Neural cell (in vitro differentiated cells): ENCODE measurements around the gene CEBPZOS.

Source experiments
- EP300 ChIP-seq: fragments of 450-650 bp; conservative IDR thresholded peaks from 2 replicates; pipeline ENCODE4 v1.6.1; 2014; ENCODE audit warnings: antibody characterized with exemption, mild to moderate bottlenecking, moderate library complexity; ENCODE audit not compliant: poor library complexity, severe bottlenecking
- POLR2AphosphoS5 ChIP-seq: IDR thresholded peaks from 2 replicates; pipeline ENCODE4 v1.6.1; 2012
- TAF1 ChIP-seq: IDR thresholded peaks from 2 replicates; pipeline ENCODE4 v1.6.1; 2012; ENCODE audit warnings: low read depth
- TF ChIP-seq, protein P1 (sequence below): fragments of 450-650 bp; IDR thresholded peaks from 2 replicates; pipeline ENCODE4 v1.5.1; 2014; ENCODE audit warnings: antibody characterized with exemption, mild to moderate bottlenecking, moderate library complexity; ENCODE audit not compliant: poor library complexity, severe bottlenecking
- TF ChIP-seq, protein P2 (sequence below): IDR thresholded peaks from 2 replicates; pipeline ENCODE4 v1.6.1; 2012; ENCODE audit warnings: borderline replicate concordance

DNA sequence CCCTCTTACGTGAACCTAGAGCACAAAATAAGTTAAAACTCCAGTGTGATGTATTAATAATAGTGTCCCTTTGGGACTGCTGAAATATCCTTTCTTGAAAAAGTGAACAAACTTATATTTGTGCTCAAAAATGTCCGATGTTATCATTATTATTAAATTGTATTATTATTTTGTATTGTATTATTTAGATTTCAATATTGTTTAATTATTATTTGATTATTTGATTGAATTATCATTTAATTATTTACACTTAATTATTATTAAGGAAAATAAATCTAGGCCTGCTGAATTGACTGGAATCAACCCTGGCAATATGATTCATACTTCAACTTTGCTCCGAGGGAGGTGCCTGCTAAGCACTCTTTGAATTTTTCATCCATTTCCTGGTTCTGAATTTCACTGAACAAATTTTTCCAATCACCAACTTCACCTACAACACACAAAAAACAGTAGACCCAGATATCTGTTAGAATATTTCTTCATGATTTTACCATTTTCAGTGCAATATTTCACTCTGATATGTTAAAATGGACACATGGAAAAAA is 28.6 kb upstream of the CEBPZOS start:
- TF ChIP-seq POLR2AphosphoS5 = no peak
- TF ChIP-seq, protein P1, sequence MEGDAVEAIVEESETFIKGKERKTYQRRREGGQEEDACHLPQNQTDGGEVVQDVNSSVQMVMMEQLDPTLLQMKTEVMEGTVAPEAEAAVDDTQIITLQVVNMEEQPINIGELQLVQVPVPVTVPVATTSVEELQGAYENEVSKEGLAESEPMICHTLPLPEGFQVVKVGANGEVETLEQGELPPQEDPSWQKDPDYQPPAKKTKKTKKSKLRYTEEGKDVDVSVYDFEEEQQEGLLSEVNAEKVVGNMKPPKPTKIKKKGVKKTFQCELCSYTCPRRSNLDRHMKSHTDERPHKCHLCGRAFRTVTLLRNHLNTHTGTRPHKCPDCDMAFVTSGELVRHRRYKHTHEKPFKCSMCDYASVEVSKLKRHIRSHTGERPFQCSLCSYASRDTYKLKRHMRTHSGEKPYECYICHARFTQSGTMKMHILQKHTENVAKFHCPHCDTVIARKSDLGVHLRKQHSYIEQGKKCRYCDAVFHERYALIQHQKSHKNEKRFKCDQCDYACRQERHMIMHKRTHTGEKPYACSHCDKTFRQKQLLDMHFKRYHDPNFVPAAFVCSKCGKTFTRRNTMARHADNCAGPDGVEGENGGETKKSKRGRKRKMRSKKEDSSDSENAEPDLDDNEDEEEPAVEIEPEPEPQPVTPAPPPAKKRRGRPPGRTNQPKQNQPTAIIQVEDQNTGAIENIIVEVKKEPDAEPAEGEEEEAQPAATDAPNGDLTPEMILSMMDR = no peak
- no peak for TF ChIP-seq TAF1
- TF ChIP-seq EP300 = no peak
- TF ChIP-seq, protein P2, sequence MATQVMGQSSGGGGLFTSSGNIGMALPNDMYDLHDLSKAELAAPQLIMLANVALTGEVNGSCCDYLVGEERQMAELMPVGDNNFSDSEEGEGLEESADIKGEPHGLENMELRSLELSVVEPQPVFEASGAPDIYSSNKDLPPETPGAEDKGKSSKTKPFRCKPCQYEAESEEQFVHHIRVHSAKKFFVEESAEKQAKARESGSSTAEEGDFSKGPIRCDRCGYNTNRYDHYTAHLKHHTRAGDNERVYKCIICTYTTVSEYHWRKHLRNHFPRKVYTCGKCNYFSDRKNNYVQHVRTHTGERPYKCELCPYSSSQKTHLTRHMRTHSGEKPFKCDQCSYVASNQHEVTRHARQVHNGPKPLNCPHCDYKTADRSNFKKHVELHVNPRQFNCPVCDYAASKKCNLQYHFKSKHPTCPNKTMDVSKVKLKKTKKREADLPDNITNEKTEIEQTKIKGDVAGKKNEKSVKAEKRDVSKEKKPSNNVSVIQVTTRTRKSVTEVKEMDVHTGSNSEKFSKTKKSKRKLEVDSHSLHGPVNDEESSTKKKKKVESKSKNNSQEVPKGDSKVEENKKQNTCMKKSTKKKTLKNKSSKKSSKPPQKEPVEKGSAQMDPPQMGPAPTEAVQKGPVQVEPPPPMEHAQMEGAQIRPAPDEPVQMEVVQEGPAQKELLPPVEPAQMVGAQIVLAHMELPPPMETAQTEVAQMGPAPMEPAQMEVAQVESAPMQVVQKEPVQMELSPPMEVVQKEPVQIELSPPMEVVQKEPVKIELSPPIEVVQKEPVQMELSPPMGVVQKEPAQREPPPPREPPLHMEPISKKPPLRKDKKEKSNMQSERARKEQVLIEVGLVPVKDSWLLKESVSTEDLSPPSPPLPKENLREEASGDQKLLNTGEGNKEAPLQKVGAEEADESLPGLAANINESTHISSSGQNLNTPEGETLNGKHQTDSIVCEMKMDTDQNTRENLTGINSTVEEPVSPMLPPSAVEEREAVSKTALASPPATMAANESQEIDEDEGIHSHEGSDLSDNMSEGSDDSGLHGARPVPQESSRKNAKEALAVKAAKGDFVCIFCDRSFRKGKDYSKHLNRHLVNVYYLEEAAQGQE = no peak
